ENCODE data around the gene UGT1A1.
"Not testable (repeated sequence)": the region's sequence is repeated elsewhere in the genome, so short reads cannot be mapped to it uniquely, and the experiment has no call there.

The UGT1A1 gene

DNA sequence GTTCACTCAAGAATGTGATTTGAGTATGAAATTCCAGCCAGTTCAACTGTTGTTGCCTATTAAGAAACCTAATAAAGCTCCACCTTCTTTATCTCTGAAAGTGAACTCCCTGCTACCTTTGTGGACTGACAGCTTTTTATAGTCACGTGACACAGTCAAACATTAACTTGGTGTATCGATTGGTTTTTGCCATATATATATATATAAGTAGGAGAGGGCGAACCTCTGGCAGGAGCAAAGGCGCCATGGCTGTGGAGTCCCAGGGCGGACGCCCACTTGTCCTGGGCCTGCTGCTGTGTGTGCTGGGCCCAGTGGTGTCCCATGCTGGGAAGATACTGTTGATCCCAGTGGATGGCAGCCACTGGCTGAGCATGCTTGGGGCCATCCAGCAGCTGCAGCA lies at the start of gene UGT1A1:
TSS of gene UGT1A1 (plus strand) at position 228 of the 400 bp plus-strand sequence. CDS start at position 246, 18 bp downstream.
- no peak for DNase-seq
- intact Hi-C loops (cut with DNase I): no loop called here

DNA sequence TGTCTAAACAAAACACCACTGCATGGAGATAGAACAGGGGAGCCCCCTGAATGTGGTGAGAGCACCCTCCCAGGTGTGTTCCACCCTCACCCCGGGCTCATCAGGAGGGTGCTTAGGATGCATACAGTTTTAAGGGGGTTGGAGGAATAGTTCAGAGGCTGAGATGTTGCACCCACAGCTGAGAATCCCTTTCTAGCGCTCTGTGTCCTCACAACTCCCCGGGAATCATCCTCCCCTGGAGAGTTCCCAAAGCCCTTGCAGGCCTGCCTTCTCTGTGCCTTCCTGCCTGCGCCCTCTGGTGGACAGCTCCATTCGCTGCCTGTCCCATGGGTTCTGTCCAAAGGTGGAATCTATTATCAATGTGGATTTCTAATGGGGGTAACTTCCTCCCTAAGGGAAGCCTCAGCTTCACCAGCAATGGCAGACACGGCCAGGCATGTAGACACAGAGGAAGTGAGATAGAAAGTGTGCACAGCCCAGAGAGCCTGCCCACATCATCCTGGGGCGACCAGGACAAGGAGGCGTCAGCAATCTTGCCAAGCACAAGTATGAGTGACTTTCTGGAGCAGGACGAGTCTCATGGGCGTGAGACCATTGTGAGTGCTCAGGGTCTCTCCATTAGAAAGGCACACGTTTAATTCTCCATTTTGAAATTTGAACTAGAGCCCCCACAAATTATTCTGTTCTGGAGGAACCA lies 48.6 kb upstream of the UGT1A1 start:
- intact Hi-C loops (cut with DNase I): loop anchor here (5.0 kb wide), 1 partner anchor 264 kb away; no protein-coding TSS in a partner anchor
- DNase-seq: peak; percentile 64 to 94 (median 84)

DNA sequence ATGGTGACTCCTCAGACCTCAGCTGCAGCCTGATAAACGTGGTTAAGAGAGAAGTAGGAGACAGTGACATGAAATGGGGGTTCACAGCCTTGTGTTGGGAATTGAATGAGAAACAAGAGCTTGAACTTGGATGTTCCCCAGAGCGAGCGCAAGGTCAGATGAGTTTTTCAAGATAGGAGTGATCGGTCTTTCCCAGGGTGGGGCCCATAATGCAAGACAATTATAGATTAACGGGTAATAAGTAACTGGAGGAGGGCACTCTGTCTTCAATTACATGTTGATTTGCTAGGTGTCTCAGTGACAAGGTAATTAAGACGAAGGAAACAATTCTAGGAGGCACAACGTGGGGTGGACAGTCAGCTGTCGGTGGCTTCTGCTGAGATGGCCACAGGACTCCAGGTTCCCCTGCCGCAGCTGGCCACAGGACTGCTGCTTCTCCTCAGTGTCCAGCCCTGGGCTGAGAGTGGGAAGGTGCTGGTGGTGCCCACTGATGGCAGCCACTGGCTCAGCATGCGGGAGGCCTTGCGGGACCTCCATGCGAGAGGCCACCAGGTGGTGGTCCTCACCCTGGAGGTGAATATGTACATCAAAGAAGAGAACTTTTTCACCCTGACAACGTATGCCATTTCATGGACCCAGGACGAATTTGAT lies 47.3 kb upstream of the UGT1A1 start, which contains the start of gene UGT1A5:
TSS of gene UGT1A5 (plus strand) at position 297 of the 651 bp plus-strand sequence. CDS start at position 382, 85 bp downstream.
- no peak for DNase-seq
- intact Hi-C loops (cut with DNase I): loop anchor here (5.0 kb wide), 1 partner anchor 265 kb away; no protein-coding TSS in a partner anchor

DNA sequence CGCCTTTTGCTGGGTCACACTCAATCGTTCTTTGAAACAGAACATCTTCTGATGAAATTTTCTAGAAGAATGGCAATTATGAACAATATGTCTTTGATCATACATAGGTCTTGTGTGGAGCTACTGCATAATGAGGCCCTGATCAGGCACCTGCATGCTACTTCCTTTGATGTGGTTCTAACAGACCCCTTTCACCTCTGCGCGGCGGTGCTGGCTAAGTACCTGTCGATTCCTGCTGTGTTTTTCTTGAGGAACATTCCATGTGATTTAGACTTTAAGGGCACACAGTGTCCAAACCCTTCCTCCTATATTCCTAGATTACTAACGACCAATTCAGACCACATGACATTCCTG lies 46.8 kb upstream of the UGT1A1 start:
- intact Hi-C loops (cut with DNase I): loop anchor here (5.0 kb wide), 1 partner anchor 266 kb away; no protein-coding TSS in a partner anchor

GRCh38 chr2:233714121-233714520 lies 45.9 kb upstream of the UGT1A1 start:
- intact Hi-C loops (cut with DNase I): loop anchor here (5.0 kb wide), 1 partner anchor 267 kb away; no protein-coding TSS in a partner anchor
- DNase-seq: no peak

More for the DNA sequence above, 46.8 kb upstream of the UGT1A1 start:
- DNase-seq: no peak

GRCh38 chr2:233718552-233718951 lies 41.5 kb upstream of the UGT1A1 start, which contains the start of gene UGT1A4:
UGT1A4 (plus strand) TSS chr2:233718736; CDS start chr2:233718821, 85 bp downstream.
- intact Hi-C loops (cut with DNase I): no loop called here
- no peak for DNase-seq

DNA sequence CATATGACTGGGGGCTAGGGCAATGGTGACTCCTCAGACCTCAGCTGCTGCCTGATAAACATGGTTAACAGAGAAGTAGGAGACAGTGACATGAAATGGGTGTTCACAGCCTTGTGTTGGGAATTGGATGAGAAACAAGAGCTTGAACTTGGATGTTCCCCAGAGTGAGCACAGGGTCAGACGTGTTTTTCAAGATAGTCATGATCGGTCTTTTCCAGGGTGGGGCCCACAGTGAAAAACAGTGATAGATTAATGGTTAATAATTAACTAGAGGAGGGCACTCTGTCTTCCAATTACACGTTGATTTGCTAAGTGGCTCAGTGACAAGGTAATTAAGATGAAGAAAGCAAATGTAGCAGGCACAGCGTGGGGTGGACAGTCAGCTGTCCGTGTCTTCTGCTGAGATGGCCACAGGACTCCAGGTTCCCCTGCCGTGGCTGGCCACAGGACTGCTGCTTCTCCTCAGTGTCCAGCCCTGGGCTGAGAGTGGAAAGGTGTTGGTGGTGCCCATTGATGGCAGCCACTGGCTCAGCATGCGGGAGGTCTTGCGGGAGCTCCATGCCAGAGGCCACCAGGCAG lies 31.3 kb upstream of the UGT1A1 start, which contains the start of gene UGT1A3:
TSS of gene UGT1A3 (plus strand) at position 320 of the 579 bp plus-strand sequence. CDS start at position 405, 85 bp downstream.
- no peak for DNase-seq
- intact Hi-C loops (cut with DNase I): no loop called here

GRCh38 chr2:233736868-233737653 lies 23.0 kb upstream of the UGT1A1 start:
- DNase-seq; intact Hi-C loops (cut with DNase I): not testable (repeated sequence)

GRCh38 chr2:233740870-233741269 lies 19.2 kb upstream of the UGT1A1 start:
- no peak for DNase-seq
- intact Hi-C loops (cut with DNase I): no loop called here

GRCh38 chr2:233743464-233744259 lies 16.4 kb upstream of the UGT1A1 start:
- no peak for DNase-seq
- intact Hi-C loops (cut with DNase I): no loop called here

DNA sequence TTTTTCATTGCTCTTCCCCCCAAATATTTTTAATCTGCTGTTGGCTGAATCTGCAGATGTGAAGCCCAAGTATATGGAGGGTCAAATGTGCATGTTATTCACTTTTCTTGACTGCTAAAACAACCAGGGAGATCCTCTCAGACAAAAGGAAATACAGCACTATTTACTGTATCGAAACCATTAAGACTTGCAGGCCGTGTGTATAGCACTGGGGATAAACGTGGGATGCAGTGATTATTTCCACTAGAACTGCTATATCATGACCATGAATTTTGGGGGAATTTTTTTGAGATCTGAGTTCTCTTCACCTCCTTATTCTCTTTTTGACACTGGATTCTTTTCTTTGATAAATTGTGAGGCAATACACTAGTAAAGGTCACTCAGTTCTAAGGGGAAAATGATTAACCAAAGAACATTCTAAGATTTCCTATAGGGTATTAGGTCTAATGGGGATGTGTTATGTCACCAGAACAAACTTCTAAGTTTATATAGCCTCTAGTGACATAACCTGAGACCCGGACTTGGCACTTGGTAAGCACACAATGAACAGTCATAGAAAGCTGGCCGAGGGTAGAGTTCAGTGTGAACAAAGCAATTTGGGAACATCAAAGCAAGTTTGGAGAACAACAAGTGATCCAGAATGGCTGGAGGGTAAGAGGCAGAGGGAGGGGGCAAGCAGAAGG lies 14.9 kb upstream of the UGT1A1 start:
- intact Hi-C loops (cut with DNase I): no loop called here
- DNase-seq: no peak

- DNase-seq; intact Hi-C loops (cut with DNase I): not testable (repeated sequence)
Measured at GRCh38 chr2:233745838-233746237, 14.2 kb upstream of the UGT1A1 start.

DNA sequence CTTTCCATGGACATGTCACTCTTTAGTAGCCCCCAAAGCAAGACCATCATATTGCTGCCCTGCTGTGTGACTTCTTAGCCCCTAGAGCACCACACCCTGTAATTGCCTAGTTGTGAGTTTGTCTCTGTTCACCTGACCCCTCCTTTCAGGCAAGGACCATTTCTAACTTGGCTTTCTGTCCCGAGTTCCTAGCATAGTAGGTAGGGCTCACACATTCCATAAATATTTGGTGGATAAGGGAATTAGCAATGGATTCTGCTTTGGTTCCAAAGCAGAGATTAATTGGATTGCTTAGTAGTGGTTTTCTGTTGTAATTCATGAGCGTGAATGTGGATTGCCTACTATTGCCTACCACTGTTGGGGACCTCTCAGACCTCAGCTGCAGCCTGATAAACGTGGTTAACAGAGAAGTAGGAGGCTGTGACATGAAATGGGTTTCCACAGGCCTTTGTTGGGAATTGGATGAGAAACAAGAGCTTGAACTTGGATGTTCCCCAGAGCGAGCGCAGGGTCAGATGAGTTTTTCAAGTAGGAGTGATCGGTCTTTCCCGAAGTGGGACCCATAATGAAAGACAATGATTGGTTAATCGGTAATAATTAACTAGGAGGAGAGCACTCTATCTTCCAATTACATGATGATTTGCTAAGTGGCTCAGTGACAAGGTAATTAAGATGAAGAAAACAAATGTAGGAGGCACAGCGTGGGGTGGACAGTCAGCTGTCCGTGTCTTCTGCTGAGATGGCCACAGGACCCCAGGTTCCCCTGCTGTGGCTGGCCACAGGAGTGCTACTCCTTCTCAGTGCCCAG lies 13.4 kb upstream of the UGT1A1 start:
- intact Hi-C loops (cut with DNase I): no loop called here
- no peak for DNase-seq

- intact Hi-C loops (cut with DNase I): no loop called here
- no peak for DNase-seq
Measured at GRCh38 chr2:233747283-233747544, 12.9 kb upstream of the UGT1A1 start.

GRCh38 chr2:233750689-233751088 lies 9.4 kb upstream of the UGT1A1 start:
- DNase-seq; intact Hi-C loops (cut with DNase I): not testable (repeated sequence)

- intact Hi-C loops (cut with DNase I); DNase-seq: not testable (repeated sequence)
Measured at GRCh38 chr2:233751212-233752009, 8.7 kb upstream of the UGT1A1 start.

Measured in head of caudate nucleus (tissue), 42 donors.